ENCODE results near the gene CSH2. TPM values are rescaled to one million over a fixed set of nuclear protein-coding genes. Genes with fewer than 3 reads are reported as not detected.
A peak's percentile ranks its signal among the peaks of the same experiment; 100 is the strongest.

CSH2 gene
- total RNA-seq, 1 experiment from 2014 or later, result not detected

DNA sequence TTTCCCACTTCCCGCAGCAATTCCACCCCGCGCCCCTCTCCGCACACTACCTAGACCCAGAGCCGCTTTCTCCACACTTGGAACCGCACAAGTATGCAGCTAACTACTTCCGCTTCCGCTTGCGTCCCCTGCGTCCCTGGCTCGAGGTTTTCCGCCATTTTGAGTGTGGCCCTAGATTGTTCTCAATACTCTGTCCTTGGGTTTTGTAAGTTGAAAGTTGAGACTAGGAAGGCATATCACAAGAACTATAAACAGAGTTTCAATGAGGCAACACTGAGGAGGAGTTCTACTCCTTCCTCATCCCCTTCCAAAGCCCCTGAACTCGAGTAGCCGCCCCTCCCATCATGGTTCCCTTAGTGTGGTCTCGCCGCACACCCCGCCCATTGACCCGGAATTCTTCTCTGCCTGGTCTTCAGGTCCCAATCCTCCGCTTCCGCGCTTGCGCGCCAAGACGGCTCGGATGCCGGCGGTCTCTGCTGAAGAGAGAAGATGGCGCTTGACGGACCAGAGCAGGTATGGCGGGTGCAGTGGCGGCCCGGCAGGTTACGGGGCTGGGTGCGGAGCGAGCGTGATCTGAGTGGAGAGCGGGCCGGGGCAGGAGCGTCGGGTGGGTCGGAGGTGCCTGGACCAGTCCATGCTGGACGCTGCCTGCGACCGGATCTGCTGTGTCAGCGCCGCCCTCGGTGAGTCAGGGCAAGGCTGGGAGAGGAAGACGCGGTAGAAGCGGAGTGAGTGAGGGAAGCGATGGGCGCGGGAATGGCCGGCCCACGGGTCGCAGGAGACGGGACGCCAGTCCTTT, 46.3 kb downstream of the CSH2 start, which contains the start of the genes FTSJ3 and PSMC5:
FTSJ3 (minus strand) TSS at position 662 of the 799 bp plus-strand sequence. CDS start 761 bp downstream, outside the sequence.
PSMC5 (plus strand) TSS at position 430 of the 799 bp plus-strand sequence; CDS start at position 490, 60 bp downstream.
- DNase-seq (ENCODE audit: low read depth), result peak; percentile 97
- in situ Hi-C loops (cut with HindIII; ENCODE audit: low pct_unique_long_range_greater_than_20kb, low sequenced_read_pairs), result no loop called here

- in situ Hi-C loops (cut with HindIII; ENCODE audit: low pct_unique_long_range_greater_than_20kb, low sequenced_read_pairs), result no loop called here
- no peak for DNase-seq (ENCODE audit: low read depth)
These were observed 46.9 kb downstream of the CSH2 start for GRCh38 chr17:63826468-63827001.

GRCh38 chr17:63824362-63824761, 49.1 kb downstream of the CSH2 start:
- in situ Hi-C loops (cut with HindIII; ENCODE audit: low pct_unique_long_range_greater_than_20kb, low sequenced_read_pairs), result no loop called here
- no peak for DNase-seq (ENCODE audit: low read depth)

- DNase-seq (ENCODE audit: low read depth), result no peak
- in situ Hi-C loops (cut with HindIII; ENCODE audit: low pct_unique_long_range_greater_than_20kb, low sequenced_read_pairs), result no loop called here
These were observed 49.7 kb downstream of the CSH2 start for GRCh38 chr17:63823659-63824331.

DNA sequence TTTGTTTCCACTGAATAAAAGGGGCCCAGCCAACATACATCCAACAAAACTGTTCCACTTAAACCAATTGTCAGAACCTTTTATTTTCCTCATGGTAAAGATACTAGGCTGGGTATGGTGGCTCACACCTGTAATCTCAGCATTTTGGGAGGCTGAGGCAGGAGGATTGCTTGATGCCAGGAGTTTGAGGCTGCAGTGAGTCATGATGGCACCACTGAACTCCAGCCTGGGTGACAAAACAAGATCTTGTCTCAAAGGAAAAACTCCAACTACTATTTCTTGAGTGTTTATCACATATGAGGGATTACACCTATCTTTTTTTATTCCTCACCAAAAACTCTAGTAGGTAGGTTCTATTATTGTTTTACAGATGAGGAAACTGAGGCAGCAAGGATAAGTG, 50.9 kb downstream of the CSH2 start:
- in situ Hi-C loops (cut with HindIII; ENCODE audit: low pct_unique_long_range_greater_than_20kb, low sequenced_read_pairs), result no loop called here
- no peak for DNase-seq (ENCODE audit: low read depth)

Other genes starting within 250 kb of the CSH2 start
- 5.5 and 6.7 TPM in 2 replicates for gene LIMD2, start 173.6 kb downstream of the CSH2 start, total RNA-seq (2014; rRNA removed; shearing (Covaris generic); ENCODE audit: low replicate concordance)
- gene STRADA, start 131.9 kb downstream of the CSH2 start, total RNA-seq (2014; rRNA removed; shearing (Covaris generic); ENCODE audit: low replicate concordance), result 14.7 and 17.5 TPM in 2 replicates
- gene CCDC47, start 100.1 kb downstream of the CSH2 start, total RNA-seq (2014; rRNA removed; shearing (Covaris generic); ENCODE audit: low replicate concordance), result 35.5 and 37.9 TPM in 2 replicates
- gene DDX42, start 99.5 kb downstream of the CSH2 start, total RNA-seq (2014; rRNA removed; shearing (Covaris generic); ENCODE audit: low replicate concordance), result 18.5 and 23.7 TPM in 2 replicates
- gene PSMC5, start 46.2 kb downstream of the CSH2 start, total RNA-seq (2014; rRNA removed; shearing (Covaris generic); ENCODE audit: low replicate concordance), result 108 and 120 TPM in 2 replicates
- 49.4 and 83.9 TPM in 2 replicates for gene FTSJ3, start 46.0 kb downstream of the CSH2 start, total RNA-seq (2014; rRNA removed; shearing (Covaris generic); ENCODE audit: low replicate concordance)
- 125 and 162 TPM in 2 replicates for gene SMARCD2, start 31.0 kb downstream of the CSH2 start, total RNA-seq (2014; rRNA removed; shearing (Covaris generic); ENCODE audit: low replicate concordance)
- not detected in 2 replicates for gene GH2, start 8.3 kb upstream of the CSH2 start, total RNA-seq (2014; rRNA removed; shearing (Covaris generic); ENCODE audit: low replicate concordance)
- not detected in 2 replicates for gene CSH1, start 22.9 kb upstream of the CSH2 start, total RNA-seq (2014; rRNA removed; shearing (Covaris generic); ENCODE audit: low replicate concordance)
- not detected in 2 replicates for gene CSHL1, start 37.6 kb upstream of the CSH2 start, total RNA-seq (2014; rRNA removed; shearing (Covaris generic); ENCODE audit: low replicate concordance)
- gene GH1, start 45.2 kb upstream of the CSH2 start, total RNA-seq (2014; rRNA removed; shearing (Covaris generic); ENCODE audit: low replicate concordance), result not detected in 2 replicates
- gene CD79B, start 58.7 kb upstream of the CSH2 start, total RNA-seq (2014; rRNA removed; shearing (Covaris generic); ENCODE audit: low replicate concordance), result not detected in 2 replicates
- 0.37 and 0.38 TPM in 2 replicates for gene SCN4A, start 99.2 kb upstream of the CSH2 start, total RNA-seq (2014; rRNA removed; shearing (Covaris generic); ENCODE audit: low replicate concordance)
- gene PRR29, start 124.7 kb upstream of the CSH2 start, total RNA-seq (2014; rRNA removed; shearing (Covaris generic); ENCODE audit: low replicate concordance), result 1.1 and 3.9 TPM in 2 replicates
- gene ICAM2, start 147.0 kb upstream of the CSH2 start, total RNA-seq (2014; rRNA removed; shearing (Covaris generic); ENCODE audit: low replicate concordance), result not detected in 2 replicates

All from Caki2 (cell line).